ENCODE data around the gene TBC1D5. TPM values are rescaled to one million over a fixed set of nuclear protein-coding genes. Genes with fewer than 3 reads are reported as not detected.

Gene TBC1D5
- total RNA-seq, 1 experiment from 2014 or later, result 30.4 TPM

- DNase-seq (ENCODE audit: low read depth, low spot score) (peak; percentile 32), ATAC-seq (peak; percentile 60; the same call in 1 of the 2 replicates)
- POLR2A ChIA-PET, result interaction anchor here (0.6 kb wide), 1 partner anchor 195 kb away, joined by 3 read pairs; no protein-coding TSS in a partner anchor
- BruUV-seq (replicated peaks), result no TSS peak
- Histone ChIP-seq H3K27ac (ENCODE audit: low read length) (no peak overlapping the region), H3K4me3 (ENCODE audit: low read depth in 2 of 2, low read length in 2 of 2) (no peak overlapping the region), H3K4me1 (ENCODE audit: control insufficient read depth, insufficient read depth, low read length) (no peaks in the 10 kb centered on the region), H3K36me3 (ENCODE audit: control insufficient read depth, insufficient read depth, low read length) (no peaks in the 10 kb centered on the region), H3K9me3 (ENCODE audit: control insufficient read depth, insufficient read depth, low read depth, low read length) (no peaks in the 10 kb centered on the region), H3K27me3 (ENCODE audit: control insufficient read depth, insufficient read depth, low read length) (no peaks in the 10 kb centered on the region)
- intact Hi-C loops (cut with micrococcal nuclease; ENCODE audit: unreplicated experiment), result loop anchor here (5.0 kb wide), 1 partner anchor 87 kb away; no protein-coding TSS in a partner anchor
- in situ Hi-C loops (cut with HindIII; ENCODE audit: low pct_unique_long_range_greater_than_20kb, low sequenced_read_pairs), result no loop called here
- CTCF ChIA-PET, result interaction anchor here (0.8 to 1.2 kb wide), 4 partner anchors 26 to 196 kb away, joined by 4 to 6 read pairs (median 4); partner anchors contain the start of gene TBC1D5
- TF ChIP-seq CTCF (IDR thresholded peaks at IDR 0.05), result peak; percentile 69; the same call in 1 of the 2 replicates
- TF ChIP-seq TCF7L2 (IDR thresholded peaks at IDR 0.05; ENCODE audit: low read depth, low read length), result no peak
Measured at GRCh38 chr3:17645074-17645698, 97.2 kb downstream of the TBC1D5 start.

GRCh38 chr3:17643691-17644090 is 98.7 kb downstream of the TBC1D5 start:
- in situ Hi-C loops (cut with HindIII; ENCODE audit: low pct_unique_long_range_greater_than_20kb, low sequenced_read_pairs), result no loop called here
- no TSS peak for BruUV-seq (replicated peaks)
- TF ChIP-seq REST (IDR thresholded peaks at IDR 0.05; ENCODE audit: insufficient read depth in 1 of 2, low read depth in 2 of 2, low read length in 1 of 2), result no peak
- no peak for TF ChIP-seq POLR2AphosphoS5 (IDR thresholded peaks at IDR 0.05; ENCODE audit: low read depth, low read length)
- TF ChIP-seq CTCF (IDR thresholded peaks at IDR 0.05), result no peak
- no peak for TF ChIP-seq TCF7L2 (IDR thresholded peaks at IDR 0.05; ENCODE audit: low read depth, low read length)
- no peak for TF ChIP-seq SIN3A (IDR thresholded peaks at IDR 0.05; ENCODE audit: borderline replicate concordance, insufficient read depth, low read depth, low read length)

More at GRCh38 chr3:17643691-17644090, 98.7 kb downstream of the TBC1D5 start:
- H3K27me3 ChIP-seq (ENCODE audit: control insufficient read depth, insufficient read depth, low read length), result no peaks in the 10 kb centered on the region
- no peak overlapping the region for H3K27ac ChIP-seq (ENCODE audit: low read length)
- ChIA-PET POLR2A (no interaction called here), CTCF (no interaction called here)
- H3K9me3 ChIP-seq (ENCODE audit: control insufficient read depth, insufficient read depth, low read depth, low read length), result no peaks in the 10 kb centered on the region
- ATAC-seq (no peak), DNase-seq (ENCODE audit: low read depth, low spot score) (no peak)
- H3K36me3 ChIP-seq (ENCODE audit: control insufficient read depth, insufficient read depth, low read length), result no peaks in the 10 kb centered on the region
- H3K4me3 ChIP-seq (ENCODE audit: low read depth in 2 of 2, low read length in 2 of 2), result no peak overlapping the region
- H3K4me1 ChIP-seq (ENCODE audit: control insufficient read depth, insufficient read depth, low read length), result no peaks in the 10 kb centered on the region
- intact Hi-C loops (cut with micrococcal nuclease; ENCODE audit: unreplicated experiment), result loop anchor here (5.0 kb wide), 1 partner anchor 199 kb away; no protein-coding TSS in a partner anchor

Data from Panc1 (cell line).